ENCODE results near the gene CFAP61. TPM values are rescaled to one million over a fixed set of nuclear protein-coding genes. Genes with fewer than 3 reads are reported as not detected.
"Not testable (repeated sequence)": the region's sequence is repeated elsewhere in the genome, so short reads cannot be mapped to it uniquely, and the experiment has no call there.

CFAP61 gene
- 1 to 10 TPM in 2 of 3 donors, not detected in 1; 1.3 to 3.2 TPM for polyA plus RNA-seq

- DNase-seq, result peak; percentile 98
- H3K27me3 Mint-ChIP-seq (ENCODE audit: low read depth in 3 of 3), result peaks cover 7 to 13% (median 12%) of the 10 kb centered on the region in 3 donors
- H3K27ac Mint-ChIP-seq, result peak within 1 kb of the TSS; percentile 94 to 99 (median 96)
- H3K4me1 Mint-ChIP-seq, result peaks cover 21 to 35% of the 10 kb centered on the region in 2 donors
- H3K36me3 Mint-ChIP-seq, result peaks cover 17 to 25% (median 21%) of the 10 kb centered on the region in 3 donors
- peak within 1 kb of the TSS; percentile 97 to 100 (median 98) for H3K4me3 Mint-ChIP-seq
- H3K9me3 Mint-ChIP-seq, result no peaks in the 10 kb centered on the region
Measured at GRCh38 chr20:20052074-20052970, at the start of gene CFAP61, which contains the start of gene CRNKL1. CFAP61 (plus strand) TSS chr20:20052532; CDS start chr20:20056654, 4,122 bp downstream. CRNKL1 (minus strand) TSS chr20:20052466; CDS start chr20:20052342, 124 bp downstream.

- Mint-ChIP-seq H3K9me3 (no peaks in the 10 kb centered on the region), H3K36me3 (no peaks in the 10 kb centered on the region), H3K4me3 (peak overlapping the region; percentile 18 to 64 (median 49)), H3K27me3 (ENCODE audit: low read depth in 3 of 3) (peaks cover 10 to 23% (median 16%) of the 10 kb centered on the region in 3 donors), H3K27ac (peak overlapping the region in 1 of 6 donors; percentile 42), H3K4me1 (peaks cover 15 to 22% of the 10 kb centered on the region in 2 donors)
- peak in 1 of 3 donors; percentile 2 for DNase-seq
Measured at GRCh38 chr20:20003031-20003954, 49.0 kb upstream of the CFAP61 start.

GRCh38 chr20:20003955-20004322, 48.4 kb upstream of the CFAP61 start:
- H3K36me3 Mint-ChIP-seq, H3K9me3 Mint-ChIP-seq, DNase-seq, H3K27ac Mint-ChIP-seq: not testable (repeated sequence)
- Mint-ChIP-seq H3K4me3 (peak overlapping the region in 4 of 5 donors; percentile 25 to 64 (median 54)), H3K4me1 (peaks cover 15 to 22% of the 10 kb centered on the region in 2 donors), H3K27me3 (ENCODE audit: low read depth in 3 of 3) (peaks cover 10 to 23% (median 16%) of the 10 kb centered on the region in 3 donors)

- no peak overlapping the region for H3K4me3 Mint-ChIP-seq
- H3K36me3 Mint-ChIP-seq, result no peaks in the 10 kb centered on the region
- no peak for DNase-seq
- H3K9me3 Mint-ChIP-seq, result no peaks in the 10 kb centered on the region
- peaks cover 15 to 16% of the 10 kb centered on the region in 2 donors for H3K4me1 Mint-ChIP-seq
- peaks cover 10 to 31% (median 15%) of the 10 kb centered on the region in 3 donors for H3K27me3 Mint-ChIP-seq (ENCODE audit: low read depth in 3 of 3)
- H3K27ac Mint-ChIP-seq, result no peak overlapping the region
Measured at GRCh38 chr20:20005342-20005741, 47.0 kb upstream of the CFAP61 start.

- no peaks in the 10 kb centered on the region for H3K36me3 Mint-ChIP-seq
- H3K4me3 Mint-ChIP-seq, result no peak overlapping the region
- no peaks in the 10 kb centered on the region for H3K4me1 Mint-ChIP-seq
- no peak overlapping the region for H3K27ac Mint-ChIP-seq
- DNase-seq, result no peak
- H3K9me3 Mint-ChIP-seq, result no peaks in the 10 kb centered on the region
- peaks cover 6 to 18% (median 9%) of the 10 kb centered on the region in 3 donors for H3K27me3 Mint-ChIP-seq (ENCODE audit: low read depth in 3 of 3)
Measured at GRCh38 chr20:20009784-20010253, 42.5 kb upstream of the CFAP61 start.

DNA sequence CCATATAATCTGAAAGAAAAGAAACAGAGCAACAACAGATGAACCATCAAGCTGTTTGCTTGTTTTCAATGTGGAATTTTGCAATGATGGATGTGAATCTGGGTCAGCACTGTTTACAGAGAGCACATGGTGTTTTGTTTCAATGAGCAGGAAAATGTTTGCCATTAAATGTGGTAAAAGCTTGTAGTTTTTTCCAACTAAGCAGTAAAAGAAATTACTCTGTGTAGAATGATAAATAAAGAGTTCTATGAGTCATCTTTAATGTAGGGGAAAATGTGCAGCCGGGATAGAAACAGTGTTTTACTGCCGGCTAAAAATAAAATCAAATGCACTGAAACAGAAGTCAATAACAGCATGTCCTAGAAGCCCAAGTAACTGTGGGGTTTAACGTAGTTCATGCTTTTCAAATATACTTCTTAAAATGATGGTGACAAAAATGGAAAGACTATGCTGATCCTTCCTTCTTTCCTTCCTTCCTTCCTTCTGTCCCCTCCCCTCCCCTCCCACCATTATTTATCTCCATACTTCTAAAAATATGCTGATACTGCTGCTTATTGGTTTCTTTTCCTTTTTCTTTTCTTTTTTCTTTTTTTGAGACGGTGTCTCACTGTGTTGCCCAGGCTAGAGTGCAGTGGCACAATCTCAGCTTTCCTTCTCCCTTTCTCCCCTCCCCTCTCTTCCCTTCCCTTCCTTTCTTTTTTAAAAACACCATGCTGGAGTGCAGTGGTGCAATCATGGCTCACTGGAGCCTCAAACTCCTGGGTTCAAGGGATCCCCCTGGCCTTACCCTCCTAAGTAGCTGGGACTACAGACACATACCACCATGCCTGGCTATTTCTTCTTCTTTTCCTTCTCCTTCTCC, 41.5 kb upstream of the CFAP61 start:
- Mint-ChIP-seq H3K27me3 (ENCODE audit: low read depth in 3 of 3) (peaks cover 6 to 13% (median 9%) of the 10 kb centered on the region in 3 donors), H3K9me3 (no peaks in the 10 kb centered on the region), H3K27ac (no peak overlapping the region)

GRCh38 chr20:20012541-20012940, 39.8 kb upstream of the CFAP61 start:
- no peak overlapping the region for H3K4me3 Mint-ChIP-seq
- no peak overlapping the region for H3K27ac Mint-ChIP-seq
- H3K27me3 Mint-ChIP-seq (ENCODE audit: low read depth in 3 of 3), result peaks cover 3 to 13% (median 10%) of the 10 kb centered on the region in 3 donors
- H3K9me3 Mint-ChIP-seq, result no peaks in the 10 kb centered on the region
- no peak for DNase-seq
- peaks cover 7% of the 10 kb centered on the region in 2 donors for H3K4me1 Mint-ChIP-seq
- no peaks in the 10 kb centered on the region for H3K36me3 Mint-ChIP-seq

More for the DNA sequence above, 41.5 kb upstream of the CFAP61 start:
- Mint-ChIP-seq H3K36me3 (no peaks in the 10 kb centered on the region), H3K4me3 (no peak overlapping the region), H3K4me1 (no peaks in the 10 kb centered on the region)
- DNase-seq, result no peak

DNA sequence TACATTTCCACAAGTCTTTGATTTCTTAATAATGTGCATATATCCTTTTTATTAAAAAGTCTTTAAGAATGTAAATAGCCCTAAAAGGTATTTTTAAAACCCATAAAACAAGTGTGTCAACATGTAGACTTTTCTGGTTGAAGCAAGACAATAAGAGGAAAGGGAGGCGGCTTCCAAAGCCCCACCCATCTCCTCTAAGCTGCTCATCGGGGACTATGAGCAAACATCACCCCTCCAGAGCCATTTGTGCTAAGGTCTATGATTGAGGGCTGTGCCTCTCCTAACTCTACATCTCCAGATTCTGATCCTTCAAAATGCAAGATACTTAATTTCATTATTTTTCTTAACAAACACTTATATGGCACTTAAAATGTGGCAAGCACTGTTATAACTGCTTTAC, 37.7 kb upstream of the CFAP61 start:
- Mint-ChIP-seq H3K4me3 (no peak overlapping the region), H3K27me3 (ENCODE audit: low read depth in 3 of 3) (peaks cover 3 to 16% (median 8%) of the 10 kb centered on the region in 3 donors), H3K36me3 (no peaks in the 10 kb centered on the region), H3K4me1 (peaks cover 25 to 26% of the 10 kb centered on the region in 2 donors), H3K27ac (no peak overlapping the region), H3K9me3 (no peaks in the 10 kb centered on the region)
- no peak for DNase-seq

- peak; percentile 86 to 88 (median 87) for DNase-seq
- Mint-ChIP-seq H3K4me3 (peak within 1 kb of the TSS; percentile 86 to 94 (median 89)), H3K4me1 (peaks cover 36 to 50% of the 10 kb centered on the region in 2 donors), H3K9me3 (no peaks in the 10 kb centered on the region), H3K27me3 (ENCODE audit: low read depth in 3 of 3) (peaks cover 0 to 11% (median 3%) of the 10 kb centered on the region in 3 donors), H3K27ac (peak within 1 kb of the TSS; percentile 83 to 94 (median 90)), H3K36me3 (no peaks in the 10 kb centered on the region)
Measured at GRCh38 chr20:20017001-20017843, 35.1 kb upstream of the CFAP61 start, which contains the start of gene NAA20. NAA20 (plus strand) TSS chr20:20017362; CDS start chr20:20017397, 35 bp downstream.

GRCh38 chr20:20017844-20018185, 34.5 kb upstream of the CFAP61 start:
- DNase-seq, result peak in 2 of 3 donors; percentile 7 to 8
- peaks cover 36 to 50% of the 10 kb centered on the region in 2 donors for H3K4me1 Mint-ChIP-seq
- H3K36me3 Mint-ChIP-seq, result no peaks in the 10 kb centered on the region
- peak overlapping the region; percentile 62 to 88 (median 82) for H3K27ac Mint-ChIP-seq
- peak overlapping the region; percentile 83 to 89 (median 86) for H3K4me3 Mint-ChIP-seq
- no peaks in the 10 kb centered on the region for H3K9me3 Mint-ChIP-seq
- peaks cover 0 to 9% (median 0%) of the 10 kb centered on the region in 3 donors for H3K27me3 Mint-ChIP-seq (ENCODE audit: low read depth in 3 of 3)

DNA sequence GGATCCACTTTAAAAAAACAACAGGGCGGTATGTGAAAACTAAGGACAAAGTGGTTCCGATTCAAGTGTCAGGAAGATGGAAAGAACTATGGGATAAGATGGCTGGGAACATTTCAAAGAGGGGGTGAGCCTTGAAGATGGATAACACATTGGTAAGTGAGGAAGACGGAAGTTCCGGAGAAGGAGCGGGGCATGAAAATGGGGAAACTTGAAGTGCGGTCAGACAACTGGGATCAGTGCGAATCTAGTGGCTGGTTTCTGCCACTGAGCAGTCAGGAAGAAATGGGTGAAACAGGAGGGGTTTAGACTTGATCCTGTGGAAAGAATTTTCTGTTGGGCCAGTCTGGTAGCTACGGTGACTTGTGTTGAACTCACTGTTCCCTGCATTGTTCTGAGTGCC, 34.0 kb upstream of the CFAP61 start:
- peak overlapping the region; percentile 83 to 89 (median 86) for H3K4me3 Mint-ChIP-seq
- peak overlapping the region; percentile 54 to 88 (median 80) for H3K27ac Mint-ChIP-seq
- DNase-seq, result no peak
- H3K27me3 Mint-ChIP-seq (ENCODE audit: low read depth in 3 of 3), result peaks cover 0 to 7% (median 0%) of the 10 kb centered on the region in 3 donors
- H3K36me3 Mint-ChIP-seq, result no peaks in the 10 kb centered on the region
- no peaks in the 10 kb centered on the region for H3K9me3 Mint-ChIP-seq
- peaks cover 36 to 51% of the 10 kb centered on the region in 2 donors for H3K4me1 Mint-ChIP-seq

- peaks cover 0 to 7% (median 0%) of the 10 kb centered on the region in 3 donors for H3K27me3 Mint-ChIP-seq (ENCODE audit: low read depth in 3 of 3)
- peaks cover 36 to 59% of the 10 kb centered on the region in 2 donors for H3K4me1 Mint-ChIP-seq
- peak overlapping the region; percentile 83 to 89 (median 86) for H3K4me3 Mint-ChIP-seq
- DNase-seq, result no peak
- no peaks in the 10 kb centered on the region for H3K9me3 Mint-ChIP-seq
- no peaks in the 10 kb centered on the region for H3K36me3 Mint-ChIP-seq
- H3K27ac Mint-ChIP-seq, result peak overlapping the region in 4 of 6 donors; percentile 11 to 36 (median 22)
Measured at GRCh38 chr20:20019123-20019522, 33.2 kb upstream of the CFAP61 start.

Measured in immature natural killer cell (primary cell).